RWPE1 (cell line): ENCODE data around the gene GAB2.
"Not testable (repeated sequence)": the region's sequence is repeated elsewhere in the genome, so short reads cannot be mapped to it uniquely, and the experiment has no call there.

Source experiments
- CTCF ChIA-PET: fragments of 350-600 bp; sonication (Branson Sonifier 250); formaldehyde crosslinking; extraction: SDS; loops from one replicate; lab custom pipeline; 2021; lab: Yijun Ruan, JAX
- POLR2A ChIA-PET: fragments of 400-600 bp; formaldehyde crosslinking; extraction: SDS; loops from one replicate; lab custom pipeline; 2020; ENCODE audit warnings: antibody characterized with exemption; ENCODE audit not compliant: low non-redundant PET; lab: Yijun Ruan, JAX
- DNase-seq: peaks from one replicate; pipeline ENCODE4 v3.0.0; 2012; ENCODE audit warnings: low spot score
- H3K27ac ChIP-seq: fragments of 450-650 bp; 2 replicates; pipeline ENCODE4 v1.5.1; 2017
- CTCF ChIP-seq: fragments of 450-650 bp; conservative IDR thresholded peaks from 2 replicates; pipeline ENCODE4 v1.5.1; 2017; ENCODE audit warnings: low read depth, mild to moderate bottlenecking

Gene GAB2

GRCh38 chr11:78295991-78296930 is 121.4 kb downstream of the GAB2 start:
- TF ChIP-seq CTCF = no peak
- ChIA-PET CTCF (no interaction called here), POLR2A (no interaction called here)
- no peak overlapping the region for H3K27ac ChIP-seq
- no peak for DNase-seq

GRCh38 chr11:78295347-78295746 is 122.3 kb downstream of the GAB2 start:
- CTCF ChIA-PET = no interaction called here
- no peak for DNase-seq
- POLR2A ChIA-PET = no interaction called here
- TF ChIP-seq CTCF = no peak
- H3K27ac ChIP-seq = no peak overlapping the region

GRCh38 chr11:78294100-78294499 is 123.5 kb downstream of the GAB2 start:
- H3K27ac ChIP-seq, DNase-seq, POLR2A ChIA-PET, CTCF ChIA-PET: not testable (repeated sequence)

- CTCF ChIA-PET = no interaction called here
- no peak for TF ChIP-seq CTCF
- POLR2A ChIA-PET = no interaction called here
- no peak overlapping the region for H3K27ac ChIP-seq
- no peak for DNase-seq
Measured at GRCh38 chr11:78293536-78293935, 124.1 kb downstream of the GAB2 start.

GRCh38 chr11:78292109-78292803 is 125.4 kb downstream of the GAB2 start:
- CTCF ChIA-PET = no interaction called here
- POLR2A ChIA-PET = no interaction called here

GRCh38 chr11:78291503-78292108 is 126.0 kb downstream of the GAB2 start:
- POLR2A ChIA-PET = interaction anchor here (0.6 kb wide), 2 partner anchors 42 to 1546 kb away, joined by 3 to 8 read pairs; no protein-coding TSS in a partner anchor
- no peak for DNase-seq
- CTCF ChIA-PET = no interaction called here
- no peak overlapping the region for H3K27ac ChIP-seq
- no peak for TF ChIP-seq CTCF

More at GRCh38 chr11:78292109-78292803, 125.4 kb downstream of the GAB2 start:
- no peak for TF ChIP-seq CTCF
- no peak for DNase-seq
- H3K27ac ChIP-seq = no peak overlapping the region
